SH-SY5Y (cell line): ENCODE results near the gene SERINC5.

ENCODE experiments used
- GATA2 ChIP-seq: IDR thresholded peaks from 2 replicates; pipeline ENCODE4 v1.6.1; 2011; ENCODE audit warnings: mild to moderate bottlenecking, low read depth, low read length
- GATA3 ChIP-seq: IDR thresholded peaks from 2 replicates; pipeline ENCODE4 v1.6.1; 2011; ENCODE audit warnings: low read depth, mild to moderate bottlenecking, low read length, moderate library complexity

GRCh38 chr5:80174790-80175189, 81.1 kb downstream of the SERINC5 start:
- TF ChIP-seq GATA3 (no peak), GATA2 (no peak)
